AG09319 (cell line): Measurements from ENCODE around the gene RANBP3L.

Source experiments
- DNase-seq: peaks from one replicate; pipeline ENCODE4 v3.0.0-alpha.2; 2010; ENCODE audit warnings: low read depth; ENCODE audit errors: extremely low read depth
- CTCF ChIP-seq: IDR thresholded peaks from 2 replicates; pipeline ENCODE4 v1.5.1; 2011; ENCODE audit warnings: low read depth, mild to moderate bottlenecking, inconsistent platforms, low read length, moderate library complexity

Gene RANBP3L

DNA sequence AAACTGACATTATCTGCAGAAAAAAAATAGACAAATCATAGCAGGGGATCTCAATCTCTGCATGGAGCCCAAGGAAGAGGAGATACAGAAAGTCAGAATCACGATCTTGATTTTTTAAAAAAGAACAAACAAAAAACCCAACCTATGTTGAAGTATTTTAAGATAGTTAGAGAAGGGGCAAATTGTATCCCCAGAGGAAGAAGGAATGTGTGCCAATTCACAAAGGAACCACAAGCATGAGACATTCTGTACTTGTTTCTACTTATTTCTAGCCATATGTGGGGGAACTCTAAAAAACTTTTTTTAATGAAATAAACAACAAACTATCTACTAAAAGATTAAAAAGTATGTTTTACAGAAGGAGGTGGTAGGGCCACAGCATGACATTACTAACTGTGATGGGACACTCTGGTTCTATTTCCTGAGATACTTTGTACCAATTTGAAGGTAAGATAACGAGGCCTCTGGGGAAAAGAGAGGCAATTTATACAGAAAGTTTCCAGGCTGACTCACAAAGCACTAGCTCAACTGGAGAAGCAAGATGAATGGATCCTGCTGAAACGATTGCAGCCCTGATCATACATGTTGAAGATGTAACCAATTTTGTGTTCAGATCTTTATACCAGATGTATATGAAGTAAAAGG is 22.5 kb downstream of the RANBP3L start:
- no peak for DNase-seq
- TF ChIP-seq CTCF, result no peak

DNA sequence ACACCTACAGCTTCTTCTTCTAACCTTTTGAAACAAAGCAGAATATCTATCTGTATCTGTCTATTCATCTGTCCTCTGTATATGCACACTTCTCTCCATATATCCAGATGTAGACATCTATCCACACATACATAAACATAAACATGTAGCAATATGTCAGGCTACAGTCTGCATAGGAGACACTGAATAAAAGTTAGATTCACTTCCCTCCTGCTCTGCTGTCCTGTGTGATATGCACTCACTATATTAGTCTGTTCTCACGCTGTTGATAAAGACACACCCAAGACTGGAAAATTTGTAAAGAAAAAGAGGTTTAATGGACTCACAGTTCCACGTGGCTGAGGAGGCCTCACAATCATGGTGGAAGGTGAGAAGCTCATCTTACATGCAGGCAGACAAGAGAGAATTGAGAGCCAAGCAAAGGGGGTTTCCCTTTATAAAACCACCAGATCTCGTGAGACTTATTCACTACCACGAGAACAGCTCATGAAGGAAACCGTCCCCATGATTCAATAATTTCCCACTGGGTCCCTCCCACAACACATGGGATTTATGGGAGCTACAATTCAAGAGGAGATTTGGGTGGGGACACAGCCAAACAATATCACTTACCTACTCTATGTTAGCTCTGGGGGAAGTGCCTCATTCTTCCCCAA is 24.1 kb downstream of the RANBP3L start:
- no peak for DNase-seq

DNA sequence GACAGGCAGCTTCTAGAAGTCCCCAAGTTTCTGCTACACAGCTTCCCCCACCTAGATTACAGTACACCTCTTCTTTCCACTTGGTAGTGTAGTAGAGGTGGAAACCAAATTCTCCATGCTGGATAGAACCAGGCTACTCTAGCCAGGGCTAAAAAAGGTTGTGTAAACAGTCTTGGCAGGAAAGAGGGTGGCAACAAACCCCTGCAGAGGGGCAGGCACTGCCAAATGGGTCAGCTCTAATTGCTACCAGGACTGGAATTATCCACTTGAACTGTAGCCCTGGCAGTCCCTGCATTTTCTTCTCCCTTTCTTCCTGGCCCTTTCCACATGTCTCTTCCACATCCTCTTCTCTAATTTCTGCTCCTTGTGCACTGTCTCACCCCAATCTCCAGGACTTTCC is 24.8 kb downstream of the RANBP3L start:
- DNase-seq, result no peak
- no peak for TF ChIP-seq CTCF

More for the DNA sequence above, 24.1 kb downstream of the RANBP3L start:
- no peak for TF ChIP-seq CTCF

- no peak for TF ChIP-seq CTCF
- no peak for DNase-seq
Measured at GRCh38 chr5:36273809-36274526, 27.7 kb downstream of the RANBP3L start.

DNA sequence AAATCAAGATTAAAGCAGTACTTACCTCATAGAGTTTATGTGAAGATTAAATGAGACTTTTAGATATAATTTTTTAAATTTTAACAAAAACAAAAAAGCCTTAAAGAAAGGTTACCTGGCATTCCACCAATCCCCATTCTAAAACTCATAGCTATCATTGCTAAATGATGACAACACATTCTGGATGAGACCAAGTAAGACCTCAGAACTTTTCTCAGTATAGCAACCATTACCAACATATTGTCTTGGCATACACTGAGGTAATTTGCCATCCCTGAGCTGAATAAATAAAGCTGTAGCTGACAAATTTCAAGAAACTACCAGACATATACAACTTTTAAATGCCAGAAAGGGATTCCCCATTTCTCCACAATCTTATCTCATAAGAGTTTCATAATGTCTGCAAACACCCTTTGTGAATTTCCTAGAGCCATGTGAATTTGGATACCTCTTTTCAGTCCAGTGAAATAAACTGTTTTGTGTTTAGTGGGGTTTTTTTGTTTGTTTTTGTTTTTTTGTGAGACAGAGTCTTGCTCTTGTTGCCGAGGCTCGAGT is 29.5 kb downstream of the RANBP3L start:
- TF ChIP-seq CTCF, result no peak
- no peak for DNase-seq

DNA sequence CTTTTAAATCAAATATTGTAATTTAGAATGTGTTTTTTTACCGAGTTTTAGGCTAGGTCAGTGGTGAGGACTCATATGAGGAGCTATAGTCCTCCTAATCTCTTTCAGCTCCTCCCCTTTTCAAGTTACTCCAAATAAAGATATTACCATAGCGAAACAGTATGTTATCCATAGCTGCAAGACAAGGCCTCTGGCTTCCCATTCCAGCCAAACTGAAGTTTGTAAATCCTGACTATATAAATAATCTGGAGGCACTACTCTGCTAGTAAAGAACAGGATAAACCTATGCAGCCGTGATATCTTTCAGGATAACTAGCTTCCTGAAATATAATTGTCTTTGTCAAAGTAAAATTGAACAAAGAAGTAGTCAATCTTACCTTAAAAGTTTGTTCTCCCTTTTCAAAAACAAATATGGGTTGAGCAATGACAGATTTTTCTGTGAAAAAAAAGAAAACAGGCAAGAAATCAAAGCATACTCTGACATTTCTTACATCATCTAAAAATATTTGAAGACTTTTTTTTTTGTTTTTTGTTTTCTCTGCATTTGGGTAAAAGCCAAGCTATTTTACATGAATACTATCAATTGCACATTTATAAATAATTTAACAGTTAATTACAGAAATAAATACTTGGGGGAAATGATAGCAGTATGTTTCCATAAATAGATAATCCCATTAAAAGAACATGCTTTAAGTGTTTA is 30.7 kb downstream of the RANBP3L start:
- no peak for TF ChIP-seq CTCF

GRCh38 chr5:36270175-36270574 is 31.5 kb downstream of the RANBP3L start:
- no peak for TF ChIP-seq CTCF

More for the DNA sequence above, 30.7 kb downstream of the RANBP3L start:
- no peak for DNase-seq

More at GRCh38 chr5:36270175-36270574, 31.5 kb downstream of the RANBP3L start:
- DNase-seq, result no peak
